Body of pancreas (tissue), 4 donors: ENCODE results near the gene HELT.

Experiments
- CTCF ChIP-seq, 7 experiments: fragments of 450-650 bp in 4 of 7; fragments of 200-600 bp in 3 of 7; sonication (generic) in 3 of 7; IDR thresholded peaks; one replicate each; pipeline ENCODE4 v1.5.1; 2016 to 2019; ENCODE audit warnings: antibody characterized with exemption in 7 of 7
- POLR2A ChIP-seq, 3 donors: fragments of 450-650 bp; IDR thresholded peaks; one replicate each; pipeline ENCODE4 v1.6.1; 2016; ENCODE audit warnings: antibody characterized with exemption in 3 of 3, mild to moderate bottlenecking in 2 of 3

- no peak for TF ChIP-seq CTCF (IDR thresholded peaks at IDR 0.05)
- TF ChIP-seq POLR2A (IDR thresholded peaks at IDR 0.05), result no peak
Measured at GRCh38 chr4:185033072-185033471, 14.8 kb downstream of the HELT start.
